HG02623 (cell line): ENCODE results near the gene SNRPD3.
"Not testable (repeated sequence)": the region's sequence is repeated elsewhere in the genome, so short reads cannot be mapped to it uniquely, and the experiment has no call there.

Experiments
- ATAC-seq: cut with Tn5 transposase; IDR thresholded peaks from one replicate; pipeline ENCODE4 v1.9.1; 2021; ENCODE audit warnings: moderate library complexity; ENCODE audit not compliant: unreplicated experiment

SNRPD3 gene

GRCh38 chr22:24606340-24606739 lies 50.5 kb downstream of the SNRPD3 start:
- not testable (repeated sequence) for ATAC-seq

- not testable (repeated sequence) for ATAC-seq
These were observed 51.7 kb downstream of the SNRPD3 start for GRCh38 chr22:24607429-24607983.

- not testable (repeated sequence) for ATAC-seq
These were observed 52.5 kb downstream of the SNRPD3 start for GRCh38 chr22:24608327-24608726.

GRCh38 chr22:24609888-24610287 lies 54.1 kb downstream of the SNRPD3 start:
- ATAC-seq, result not testable (repeated sequence)

- ATAC-seq, result not testable (repeated sequence)
These were observed 59.0 kb downstream of the SNRPD3 start for GRCh38 chr22:24614794-24615193.

GRCh38 chr22:24621244-24621643 lies 65.4 kb downstream of the SNRPD3 start:
- not testable (repeated sequence) for ATAC-seq

GRCh38 chr22:24622596-24622995 lies 66.8 kb downstream of the SNRPD3 start:
- not testable (repeated sequence) for ATAC-seq
